Stimulated activated CD8-positive, alpha-beta memory T cell treated with anti-CD3 and anti-CD28 coated beads, Interleukin-2, amount 100 ng/mL, for 1 hour (primary cell): ENCODE data around the gene TFEB.
A peak's percentile ranks its signal among the peaks of the same experiment; 100 is the strongest.

Experiments used
- DNase-seq, 2 donors: peaks; one replicate each; pipeline ENCODE4 v3.0.0-alpha.2; 2020; ENCODE audit warnings: low read depth in 2 of 2

TFEB gene

GRCh38 chr6:41691426-41692079 is 43.9 kb downstream of the TFEB start:
- DNase-seq = no peak

- no peak for DNase-seq
These were observed 44.7 kb downstream of the TFEB start for GRCh38 chr6:41690541-41691330.

- no peak for DNase-seq
These were observed 46.0 kb downstream of the TFEB start for GRCh38 chr6:41689171-41690008.

DNA sequence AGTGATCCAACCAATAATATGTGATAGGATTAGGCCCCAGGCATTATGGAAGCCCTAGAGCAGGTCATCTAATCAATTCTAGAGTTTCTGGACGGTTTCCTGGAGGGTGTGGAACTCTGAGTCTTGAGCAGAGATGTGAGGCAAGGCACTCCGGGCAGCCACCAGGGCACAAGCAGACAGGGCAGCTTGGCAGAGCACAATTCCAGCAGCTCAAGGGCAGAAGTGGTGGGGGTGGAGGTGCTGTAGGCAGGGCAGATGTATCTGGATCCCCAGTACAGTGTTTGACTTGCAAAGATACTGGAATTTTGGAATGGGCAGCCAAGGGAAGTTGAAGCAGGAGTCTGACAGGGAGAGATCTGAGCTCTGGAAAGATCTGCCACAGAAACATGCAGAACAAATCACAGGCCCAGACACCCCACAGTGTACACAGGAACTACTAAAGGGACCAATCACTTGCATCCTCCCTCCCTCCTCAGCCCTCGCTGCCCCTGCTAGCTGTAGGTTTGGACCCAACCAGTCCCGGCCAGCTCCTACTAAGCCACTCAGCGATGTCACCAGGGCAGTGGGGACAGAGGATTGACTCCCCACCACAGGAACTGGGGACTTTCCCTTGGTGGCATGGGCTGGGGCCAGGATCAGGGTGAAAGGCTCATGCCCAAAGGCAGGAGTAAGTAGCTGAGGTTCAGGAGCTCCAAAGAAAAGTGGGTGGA is 47.0 kb downstream of the TFEB start:
- no peak for DNase-seq

GRCh38 chr6:41687501-41688175 is 47.8 kb downstream of the TFEB start:
- no peak for DNase-seq

DNA sequence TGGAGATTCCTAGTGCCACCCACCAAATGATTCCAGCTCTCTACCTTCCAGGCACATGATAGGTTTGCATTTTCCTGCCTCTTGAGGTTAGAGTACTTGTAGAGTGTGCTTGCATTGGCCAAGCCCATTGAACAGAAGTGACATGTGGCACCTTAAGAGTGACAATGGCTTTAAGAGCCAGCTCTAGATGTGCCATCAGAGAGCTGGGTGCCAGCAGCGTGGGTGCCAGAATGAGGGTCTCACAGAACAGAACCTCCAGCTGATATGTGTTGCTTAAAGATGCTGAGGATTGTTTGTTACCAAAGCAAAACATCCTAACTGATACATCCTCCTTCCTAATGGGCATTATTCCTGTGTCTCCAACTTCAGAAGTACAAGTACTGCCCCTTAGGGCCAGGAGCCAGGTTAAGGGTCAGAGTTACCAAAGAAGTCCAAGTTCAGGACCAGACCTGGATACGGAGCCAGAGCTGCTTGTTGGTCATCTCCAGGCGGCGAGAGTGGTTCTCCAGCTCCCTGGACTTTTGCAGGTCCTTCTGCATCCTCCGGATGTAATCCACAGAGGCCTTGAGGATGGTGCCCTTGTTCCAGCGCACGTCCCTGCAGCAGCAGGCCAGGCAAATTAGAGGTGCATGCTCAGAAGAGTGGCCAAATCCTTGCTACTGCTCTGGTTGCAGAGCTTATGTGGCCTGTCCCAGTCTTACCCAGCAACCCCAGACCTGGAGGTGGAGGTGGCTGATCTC is 49.6 kb downstream of the TFEB start:
- DNase-seq = no peak

DNA sequence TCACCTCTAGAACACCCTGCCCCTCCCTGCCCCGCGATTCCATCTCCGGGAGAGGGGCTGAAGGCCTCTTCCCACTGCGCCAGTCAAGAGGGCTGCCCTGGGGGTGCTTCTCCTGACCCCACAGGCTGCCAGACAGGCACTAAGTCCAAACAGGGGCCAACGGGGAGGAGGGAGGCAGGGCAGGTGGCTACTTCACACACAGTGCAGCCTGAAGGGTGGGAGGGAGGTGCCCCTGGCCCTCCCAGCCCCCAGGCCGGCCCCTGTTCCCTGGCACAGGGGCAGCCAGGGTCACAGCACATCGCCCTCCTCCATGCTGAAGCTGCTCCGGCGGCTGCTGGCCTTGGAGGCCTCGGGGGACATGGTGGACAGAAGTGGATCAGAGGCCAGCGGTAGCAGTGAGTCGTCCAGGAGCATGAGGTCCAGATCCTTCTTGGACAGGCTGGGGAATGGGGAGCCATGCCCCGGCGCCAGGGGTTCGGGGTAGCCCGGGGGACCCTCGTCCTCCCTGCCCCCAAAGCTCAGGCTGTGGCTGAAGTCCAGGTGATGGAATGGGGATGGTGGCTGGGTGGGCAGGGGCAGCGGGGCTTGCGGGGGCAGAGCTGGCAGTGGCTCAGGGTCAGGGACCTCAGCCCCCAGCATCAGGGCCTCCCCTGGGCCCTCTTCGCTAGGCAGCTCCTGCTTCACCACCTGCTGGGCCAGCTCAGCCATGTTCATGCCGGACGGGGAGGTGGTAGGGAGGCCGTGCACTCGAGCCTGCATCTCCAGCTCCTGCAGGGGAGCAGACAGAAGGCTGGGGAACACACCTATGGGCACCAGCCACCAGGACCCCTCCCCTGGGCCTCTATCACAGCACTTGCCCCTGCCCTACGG is 50.9 kb downstream of the TFEB start:
- no peak for DNase-seq

- DNase-seq = peak; percentile 58 to 69
These were observed 51.7 kb downstream of the TFEB start for GRCh38 chr6:41683523-41684310.

DNA sequence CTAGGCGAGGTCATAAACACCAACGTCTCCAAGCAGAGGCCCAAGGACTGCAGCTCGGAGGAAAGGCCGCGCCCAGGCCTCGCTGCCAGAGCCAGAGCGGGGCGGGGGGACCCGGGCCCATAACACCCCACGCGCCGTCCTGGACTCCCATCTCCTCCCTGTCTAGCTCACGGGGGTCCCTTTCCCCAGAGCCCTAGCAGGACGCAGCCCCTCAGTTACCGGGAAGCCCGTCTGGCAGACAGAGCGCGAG is 52.2 kb downstream of the TFEB start:
- no peak for DNase-seq

- no peak for DNase-seq
These were observed 52.7 kb downstream of the TFEB start for GRCh38 chr6:41682497-41683272.

DNA sequence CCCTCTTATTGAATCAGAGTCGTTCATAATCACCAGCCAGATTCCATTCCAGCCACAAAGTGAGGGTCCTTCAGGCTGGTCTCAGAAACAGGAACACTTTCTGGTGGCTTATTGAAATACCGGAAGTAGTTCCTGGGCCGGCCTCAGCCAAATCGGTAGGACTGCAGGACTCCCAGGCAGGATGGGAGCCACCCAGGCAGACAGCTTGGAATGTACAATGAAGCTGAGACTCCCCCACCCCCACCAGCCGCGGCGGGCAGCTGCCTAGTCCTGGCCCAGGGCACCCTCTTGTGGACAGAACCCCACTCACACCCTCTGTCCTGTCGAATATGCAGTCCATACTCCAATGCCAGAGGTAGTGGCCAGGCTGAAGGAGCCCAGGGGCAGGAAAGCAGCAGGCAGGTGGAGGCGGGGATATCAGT is 53.3 kb downstream of the TFEB start:
- peak; percentile 21 for DNase-seq

- DNase-seq = no peak
These were observed 55.0 kb downstream of the TFEB start for GRCh38 chr6:41680182-41680965.

DNA sequence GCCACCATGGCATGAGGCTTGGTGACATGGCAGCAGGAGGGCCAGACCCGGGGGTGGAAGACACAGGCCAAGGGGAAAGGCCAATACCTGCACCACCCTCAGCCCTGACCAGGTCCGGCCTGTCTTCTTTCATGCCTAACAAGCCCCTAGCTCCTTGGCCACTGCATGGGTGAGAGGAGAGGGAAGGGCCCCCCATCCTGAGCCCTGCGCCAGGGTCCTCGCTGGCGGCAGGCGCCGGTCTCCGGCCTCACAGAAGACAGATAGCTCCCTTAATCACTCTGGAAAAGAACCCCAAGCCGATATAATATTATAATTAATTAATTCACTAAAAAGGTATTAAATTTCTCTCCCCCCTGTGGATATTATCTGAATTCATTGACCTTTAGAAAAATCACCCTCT is 55.7 kb downstream of the TFEB start:
- DNase-seq = no peak

GRCh38 chr6:41678511-41679084 is 56.8 kb downstream of the TFEB start:
- no peak for DNase-seq

GRCh38 chr6:41677124-41677921 is 58.1 kb downstream of the TFEB start:
- no peak for DNase-seq

GRCh38 chr6:41676431-41676830 is 59.0 kb downstream of the TFEB start:
- DNase-seq = no peak
